PC-9 (cell line): ENCODE measurements around the gene TEX29. TPM values are rescaled to one million over a fixed set of nuclear protein-coding genes. Genes with fewer than 3 reads are reported as not detected.

Experiments
- BruUV-seq: library from RNA; stranded (reverse); fragments of 400-500 nt; replicated peaks from 2 replicates; lab custom pipeline; 2021; lab: Mats Ljungman, UMichigan
- CTCF ChIA-PET: fragments of 300-600 bp; sonication (Branson Sonifier 250); formaldehyde crosslinking; loops from one replicate; lab custom pipeline; 2022; ENCODE audit warnings: antibody characterized with exemption; lab: Charles Lee
- POLR2A ChIA-PET: fragments of 300-600 bp; sonication (Branson Sonifier 250); formaldehyde crosslinking; loops from one replicate; lab custom pipeline; 2022; ENCODE audit warnings: antibody characterized with exemption; ENCODE audit not compliant: unreplicated experiment; lab: Charles Lee
- DNase-seq, 2 experiments: peaks; one replicate each; pipeline versions ENCODE4 v3.0.0 to v3.0.0-alpha.2; 2015 to 2022; ENCODE audit warnings: mixed read lengths in 1 of 2
- H2AFZ ChIP-seq: fragments of 200-600 bp; sonication (generic); 2 replicates; pipeline ENCODE4 v1.8.1; 2017; ENCODE audit warnings: antibody characterized with exemption
- H3F3A ChIP-seq: fragments of 200-600 bp; sonication (generic); 2 replicates; pipeline ENCODE4 v1.8.1; 2017; ENCODE audit warnings: antibody characterized with exemption, mild to moderate bottlenecking, low read depth; ENCODE audit not compliant: insufficient read depth
- H3K27ac ChIP-seq: fragments of 200-600 bp; sonication (generic); 2 replicates; pipeline ENCODE4 v1.6.1; 2016; ENCODE audit warnings: mixed run types
- H3K27me3 ChIP-seq: fragments of 200-600 bp; sonication (generic); 2 replicates; pipeline ENCODE4 v1.6.1; 2016; ENCODE audit warnings: low read depth, mixed run types; ENCODE audit not compliant: insufficient read depth
- H3K36me3 ChIP-seq: fragments of 200-600 bp; sonication (generic); 2 replicates; pipeline ENCODE4 v1.6.1; 2016; ENCODE audit warnings: low read depth, mixed run types
- H3K4me1 ChIP-seq: fragments of 200-600 bp; sonication (generic); replicated peaks from 2 replicates; pipeline ENCODE4 v1.6.1; 2016; ENCODE audit warnings: mixed run types; ENCODE audit not compliant: insufficient read depth
- H3K4me2 ChIP-seq: fragments of 200-600 bp; sonication (generic); 2 replicates; pipeline ENCODE4 v1.6.1; 2017; ENCODE audit warnings: mixed run types
- H3K4me3 ChIP-seq: fragments of 200-600 bp; sonication (generic); 2 replicates; pipeline ENCODE4 v1.6.1; 2016; ENCODE audit warnings: mixed run types
- H3K79me2 ChIP-seq: fragments of 200-600 bp; sonication (generic); 2 replicates; pipeline ENCODE4 v1.6.1; 2017; ENCODE audit warnings: low read depth, mixed run types
- H3K9me2 ChIP-seq: fragments of 200-600 bp; sonication (generic); 2 replicates; pipeline ENCODE4 v1.8.1; 2017; ENCODE audit warnings: mild to moderate bottlenecking; ENCODE audit not compliant: insufficient read depth
- H3K9me3 ChIP-seq: fragments of 200-600 bp; sonication (generic); 2 replicates; pipeline ENCODE4 v1.8.1; 2016; ENCODE audit warnings: low read depth; ENCODE audit not compliant: insufficient read depth
- H4K20me1 ChIP-seq: fragments of 200-600 bp; sonication (generic); 2 replicates; pipeline ENCODE4 v1.8.1; 2017; ENCODE audit not compliant: insufficient read depth
- EZH2 ChIP-seq: fragments of 200-600 bp; sonication (generic); IDR thresholded peaks from 2 replicates; pipeline ENCODE4 v1.8.0; 2017; ENCODE audit warnings: antibody characterized with exemption, low read depth
- intact Hi-C: fragments of 100-400 bp; cut with micrococcal nuclease; formaldehyde crosslinking; loops from one replicate; pipeline ENCODE4 v1.10.0; 2022; ENCODE audit not compliant: unreplicated experiment
- total RNA-seq: library from RNA; stranded (reverse); gene quantifications from 2 replicates; pipeline ENCODE4 v1.2.3, GENCODE V29; 2021
- TF ChIP-seq, protein P1 (sequence below): fragments of 200-600 bp; sonication (generic); conservative IDR thresholded peaks from 2 replicates; pipeline ENCODE4 v1.6.1; 2017; ENCODE audit warnings: mixed run types, antibody characterized with exemption, mild to moderate bottlenecking, moderate library complexity

Gene TEX29
- total RNA-seq, 1 experiment from 2014 or later: not detected

DNA sequence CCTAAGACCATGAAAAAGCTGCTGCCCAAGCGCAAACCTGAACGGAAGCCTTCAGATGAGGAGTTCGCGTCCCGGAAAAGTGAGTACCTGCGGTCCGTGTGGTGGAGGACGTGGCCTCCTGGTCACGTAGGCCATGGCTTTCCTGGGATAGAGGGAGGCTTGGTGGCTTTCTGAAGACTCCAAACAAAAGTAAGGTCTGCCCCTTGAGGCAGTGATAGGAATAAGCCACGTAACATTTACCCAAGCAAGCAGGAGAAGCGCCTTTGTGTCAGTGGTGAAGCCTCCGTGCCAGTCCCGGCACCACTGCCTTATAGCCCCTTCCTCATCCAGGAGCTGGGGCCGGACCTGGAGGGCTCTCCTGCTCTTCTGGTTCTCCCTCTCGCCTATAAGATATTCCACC lies 34.3 kb upstream of the TEX29 start:
- no peaks in the 10 kb centered on the region for H3K27me3 ChIP-seq
- no peaks in the 10 kb centered on the region for H3K9me3 ChIP-seq
- no peak overlapping the region for H3K4me3 ChIP-seq
- H3K4me1 ChIP-seq: no peaks in the 10 kb centered on the region
- H3K9me2 ChIP-seq: no peaks in the 10 kb centered on the region
- H3K4me2 ChIP-seq: no peak overlapping the region
- no peak overlapping the region for H3K27ac ChIP-seq
- H2AFZ ChIP-seq: no peak overlapping the region
- intact Hi-C loops: no loop called here
- ChIA-PET CTCF (no interaction called here), POLR2A (no interaction called here)
- H3F3A ChIP-seq: no peaks in the 10 kb centered on the region
- 0 out of 2 replicates have a peak, but pooled peaks cover 4% of the 10 kb centered on the region for H3K36me3 ChIP-seq
- no peak for TF ChIP-seq EZH2
- TF ChIP-seq, protein P1, sequence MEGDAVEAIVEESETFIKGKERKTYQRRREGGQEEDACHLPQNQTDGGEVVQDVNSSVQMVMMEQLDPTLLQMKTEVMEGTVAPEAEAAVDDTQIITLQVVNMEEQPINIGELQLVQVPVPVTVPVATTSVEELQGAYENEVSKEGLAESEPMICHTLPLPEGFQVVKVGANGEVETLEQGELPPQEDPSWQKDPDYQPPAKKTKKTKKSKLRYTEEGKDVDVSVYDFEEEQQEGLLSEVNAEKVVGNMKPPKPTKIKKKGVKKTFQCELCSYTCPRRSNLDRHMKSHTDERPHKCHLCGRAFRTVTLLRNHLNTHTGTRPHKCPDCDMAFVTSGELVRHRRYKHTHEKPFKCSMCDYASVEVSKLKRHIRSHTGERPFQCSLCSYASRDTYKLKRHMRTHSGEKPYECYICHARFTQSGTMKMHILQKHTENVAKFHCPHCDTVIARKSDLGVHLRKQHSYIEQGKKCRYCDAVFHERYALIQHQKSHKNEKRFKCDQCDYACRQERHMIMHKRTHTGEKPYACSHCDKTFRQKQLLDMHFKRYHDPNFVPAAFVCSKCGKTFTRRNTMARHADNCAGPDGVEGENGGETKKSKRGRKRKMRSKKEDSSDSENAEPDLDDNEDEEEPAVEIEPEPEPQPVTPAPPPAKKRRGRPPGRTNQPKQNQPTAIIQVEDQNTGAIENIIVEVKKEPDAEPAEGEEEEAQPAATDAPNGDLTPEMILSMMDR: no peak
- BruUV-seq: no TSS peak
- H4K20me1 ChIP-seq: no peaks in the 10 kb centered on the region
- DNase-seq: no peak
- no peaks in the 10 kb centered on the region for H3K79me2 ChIP-seq

DNA sequence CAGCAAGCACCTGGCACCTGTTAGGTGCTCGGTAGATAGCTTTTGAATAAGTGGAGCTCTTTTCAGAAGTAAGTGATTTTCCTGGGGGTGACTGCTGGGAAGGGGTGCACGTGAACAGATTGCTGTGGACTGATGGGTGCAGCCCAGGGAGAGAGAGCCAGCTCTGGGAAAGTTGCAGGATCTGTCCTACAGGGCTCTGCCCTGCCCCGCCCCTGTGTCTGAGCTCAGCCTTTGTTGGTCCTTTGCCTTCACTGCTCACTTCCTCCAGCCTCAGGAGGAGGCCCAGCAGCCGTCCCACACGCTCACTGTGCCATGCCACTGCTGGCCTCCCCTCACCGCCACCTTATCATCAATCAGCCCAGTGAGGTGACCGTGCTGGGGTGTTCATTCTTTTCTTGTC lies 33.7 kb upstream of the TEX29 start:
- Histone ChIP-seq H3K27me3 (no peaks in the 10 kb centered on the region), H3K9me3 (no peaks in the 10 kb centered on the region), H3K4me3 (no peak overlapping the region), H4K20me1 (no peaks in the 10 kb centered on the region), H3K4me2 (no peak overlapping the region), H3K79me2 (no peaks in the 10 kb centered on the region), H3K36me3 (0 out of 2 replicates have a peak, but pooled peaks cover 5% of the 10 kb centered on the region), H3K27ac (no peak overlapping the region), H3F3A (no peaks in the 10 kb centered on the region), H3K9me2 (no peaks in the 10 kb centered on the region), H2AFZ (no peak overlapping the region), H3K4me1 (no peaks in the 10 kb centered on the region)
- no peak for TF ChIP-seq EZH2
- TF ChIP-seq, protein P1: no peak
- ChIA-PET CTCF (no interaction called here), POLR2A (interaction anchor here (0.6 kb wide), 1 partner anchor 379 kb away, joined by 5 read pairs; no protein-coding TSS in a partner anchor)
- no peak for DNase-seq
- intact Hi-C loops: no loop called here
- no TSS peak for BruUV-seq

DNA sequence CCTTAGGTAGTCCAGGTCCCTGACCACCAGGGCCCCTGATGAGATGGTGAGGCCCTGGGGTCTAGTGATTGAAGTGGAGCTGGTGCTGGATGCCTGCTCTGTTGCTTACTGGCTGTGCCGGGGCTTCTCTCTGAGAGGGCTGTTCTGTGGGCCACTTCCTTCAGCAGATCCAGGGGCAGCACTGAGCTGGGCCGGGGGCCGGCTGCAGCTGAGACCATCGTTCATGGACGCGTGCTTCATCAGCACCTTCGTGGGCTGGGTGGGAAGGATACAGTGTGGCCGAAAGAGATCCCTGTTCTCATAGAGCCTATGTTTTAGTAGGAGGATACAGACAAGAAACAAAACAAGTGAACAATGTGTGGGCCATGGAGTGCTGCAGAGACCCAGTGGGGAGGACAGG lies 33.2 kb upstream of the TEX29 start:
- POLR2A ChIA-PET: interaction anchor here (0.6 kb wide), 1 partner anchor 379 kb away, joined by 5 read pairs; no protein-coding TSS in a partner anchor
- intact Hi-C loops: no loop called here

More for the DNA sequence above, 33.2 kb upstream of the TEX29 start:
- Histone ChIP-seq H3K4me2 (no peak overlapping the region), H3K79me2 (no peaks in the 10 kb centered on the region), H3K9me3 (no peaks in the 10 kb centered on the region), H3K27me3 (no peaks in the 10 kb centered on the region), H3K4me1 (no peaks in the 10 kb centered on the region), H4K20me1 (no peaks in the 10 kb centered on the region), H3K9me2 (no peaks in the 10 kb centered on the region), H2AFZ (no peak overlapping the region), H3K4me3 (no peak overlapping the region), H3K27ac (no peak overlapping the region), H3F3A (no peaks in the 10 kb centered on the region), H3K36me3 (0 out of 2 replicates have a peak, but pooled peaks cover 5% of the 10 kb centered on the region)
- CTCF ChIA-PET: no interaction called here
- no peak for DNase-seq
- TF ChIP-seq, protein P1: no peak
- no peak for TF ChIP-seq EZH2
- BruUV-seq: no TSS peak
